Daoy (cell line): ENCODE measurements around the gene ZSWIM6. TPM values are rescaled to one million over a fixed set of nuclear protein-coding genes. Genes with fewer than 3 reads are reported as not detected.
A peak's percentile ranks its signal among the peaks of the same experiment; 100 is the strongest.

Experiments used
- DNase-seq: peaks from one replicate; pipeline ENCODE4 v3.0.0-alpha.2; 2015; ENCODE audit warnings: low read depth
- total RNA-seq: library from RNA; depleted of rRNA; stranded (reverse); fragments of >200 nt; shearing (Covaris generic); gene quantifications from 2 replicates; pipeline ENCODE4 v1.2.3, GENCODE V29; 2014

ZSWIM6 gene
- total RNA-seq, 1 experiment from 2014 or later: 3.6 TPM

DNA sequence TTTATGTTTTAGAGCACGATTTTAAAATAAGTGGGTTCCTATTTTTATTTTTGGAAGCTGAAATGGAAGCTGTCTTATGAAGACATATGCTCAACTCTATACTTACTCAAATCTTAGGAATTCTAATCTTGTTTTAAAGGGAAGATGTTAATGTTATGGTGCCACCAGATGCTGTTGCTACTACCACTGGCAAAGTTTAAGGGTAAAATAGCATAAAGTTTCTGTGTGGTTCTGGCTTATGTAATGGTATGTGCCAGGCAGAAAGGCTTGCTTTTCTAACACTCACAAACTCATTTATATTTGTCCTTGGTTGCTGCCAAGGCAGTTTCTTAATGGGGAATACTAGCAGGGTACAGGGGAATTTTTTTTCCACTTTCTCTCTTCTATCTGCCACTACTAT, 204.9 kb downstream of the ZSWIM6 start:
- no peak for DNase-seq

DNA sequence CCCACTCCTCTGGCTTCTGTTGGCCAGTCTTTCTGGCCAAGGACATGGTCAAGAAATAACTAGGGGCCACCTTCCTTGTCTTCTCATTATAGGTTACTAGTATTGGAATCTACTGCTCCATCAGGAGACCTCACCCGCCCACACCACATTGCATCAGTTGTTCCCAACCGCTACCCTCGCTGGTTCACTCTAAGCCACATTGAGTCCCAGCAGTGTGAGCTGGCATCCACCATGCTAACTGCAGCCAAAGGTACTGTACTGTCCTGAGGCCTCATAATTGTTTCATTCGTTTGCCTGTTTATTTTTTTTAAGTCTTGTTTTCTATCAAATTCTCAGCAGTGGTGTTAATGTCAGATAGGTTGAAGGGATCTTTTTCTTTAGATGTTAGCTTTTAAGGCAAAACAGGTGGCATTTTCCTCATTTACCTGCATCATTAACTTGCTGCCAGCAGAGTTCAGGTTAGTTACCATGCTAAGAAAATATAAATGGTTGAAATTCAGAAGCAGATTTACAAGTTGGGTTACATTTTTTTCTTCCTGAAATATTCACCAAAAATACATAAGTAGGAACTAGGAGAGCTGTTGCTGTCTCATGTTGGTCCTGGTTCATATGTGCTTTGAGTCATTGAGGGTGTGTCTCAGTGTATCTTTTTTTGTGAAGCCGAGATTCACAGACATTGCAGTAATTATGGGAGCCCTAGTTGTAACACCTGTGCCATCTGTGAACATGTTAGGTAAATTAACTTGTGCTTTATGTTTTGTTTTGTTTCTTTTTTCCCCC, 206.9 kb downstream of the ZSWIM6 start:
- DNase-seq: no peak

DNA sequence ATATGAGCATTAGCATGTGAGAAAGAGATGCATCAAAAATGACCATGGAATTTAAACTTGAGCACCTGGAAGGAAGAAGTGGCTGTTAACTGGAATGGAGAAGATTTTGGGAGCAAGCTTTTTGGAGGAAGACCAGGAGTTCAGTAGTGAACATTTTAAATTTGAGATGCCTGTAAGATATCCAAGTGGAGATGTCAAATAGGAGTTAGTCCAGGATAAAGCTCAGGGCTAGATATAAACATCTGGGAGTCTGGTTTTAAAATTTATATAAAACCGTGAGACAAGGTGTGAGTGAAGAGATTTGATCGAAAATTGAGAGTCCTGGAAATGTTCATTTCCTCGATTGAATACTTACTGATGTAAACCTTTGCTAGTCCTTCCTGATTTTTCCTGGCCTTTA, 217.5 kb downstream of the ZSWIM6 start:
- DNase-seq: no peak

DNA sequence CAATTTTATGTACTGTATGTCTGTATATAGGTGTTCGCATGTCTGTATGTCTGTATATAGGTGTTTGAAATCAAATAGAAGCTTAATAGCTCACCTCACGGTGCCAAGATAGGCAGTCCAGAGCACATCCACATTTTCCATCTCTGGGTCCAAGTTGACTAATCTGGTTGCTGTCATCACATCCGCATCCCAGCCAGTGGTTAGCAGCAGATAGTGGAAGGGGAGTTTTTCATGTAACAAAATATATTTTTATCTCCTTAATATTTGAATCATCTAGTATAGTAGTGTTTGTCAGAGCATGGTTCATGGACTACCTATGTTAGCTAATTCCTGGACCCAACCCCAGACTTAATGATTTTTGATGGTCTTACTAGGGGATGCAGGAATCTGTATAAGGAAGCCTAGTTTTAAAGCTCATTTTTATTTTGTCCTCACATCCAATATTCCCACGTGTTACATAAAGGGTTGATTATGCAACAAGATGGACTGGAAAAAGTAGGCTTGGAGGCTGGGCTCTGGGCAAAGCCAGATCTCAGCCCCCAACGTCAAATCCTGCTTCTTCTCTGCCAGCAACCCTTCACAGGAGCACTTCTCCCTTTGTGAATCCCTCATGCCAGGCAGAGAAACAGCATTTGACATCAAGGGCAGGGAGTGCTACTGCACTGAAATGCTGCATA, 219.7 kb downstream of the ZSWIM6 start:
- no peak for DNase-seq

GRCh38 chr5:61559146-61559545, 227.1 kb downstream of the ZSWIM6 start:
- no peak for DNase-seq

GRCh38 chr5:61559722-61560121, 227.7 kb downstream of the ZSWIM6 start:
- DNase-seq: no peak

GRCh38 chr5:61563401-61563800, 231.3 kb downstream of the ZSWIM6 start:
- DNase-seq: peak; percentile 34

- no peak for DNase-seq
Observed at GRCh38 chr5:61567337-61567736, 235.3 kb downstream of the ZSWIM6 start.

- DNase-seq: no peak
Observed at GRCh38 chr5:61569353-61569752, 237.3 kb downstream of the ZSWIM6 start.

DNA sequence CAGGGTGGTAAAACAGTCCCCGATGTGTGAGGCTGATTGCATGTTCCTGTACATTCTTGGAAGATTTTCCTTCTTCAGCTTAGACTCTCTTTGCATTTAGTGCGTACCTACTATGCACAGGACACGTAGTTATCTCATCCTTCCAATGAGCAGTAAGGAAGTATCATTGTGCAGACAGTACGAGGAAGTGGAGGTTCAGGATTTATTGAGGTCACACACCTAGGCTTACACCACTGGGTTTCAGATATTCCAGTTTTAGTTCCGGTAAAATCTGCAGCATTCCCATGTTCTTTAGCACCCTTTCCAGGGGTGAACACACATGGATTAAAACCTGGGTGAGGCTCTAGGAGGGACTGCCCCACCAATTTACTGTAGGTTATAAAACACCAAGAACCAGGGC, 238.7 kb downstream of the ZSWIM6 start:
- no peak for DNase-seq

- DNase-seq: no peak
Observed at GRCh38 chr5:61572959-61573358, 240.9 kb downstream of the ZSWIM6 start.

- peak; percentile 70 for DNase-seq
Observed at GRCh38 chr5:61575103-61575502, 243.0 kb downstream of the ZSWIM6 start.

DNA sequence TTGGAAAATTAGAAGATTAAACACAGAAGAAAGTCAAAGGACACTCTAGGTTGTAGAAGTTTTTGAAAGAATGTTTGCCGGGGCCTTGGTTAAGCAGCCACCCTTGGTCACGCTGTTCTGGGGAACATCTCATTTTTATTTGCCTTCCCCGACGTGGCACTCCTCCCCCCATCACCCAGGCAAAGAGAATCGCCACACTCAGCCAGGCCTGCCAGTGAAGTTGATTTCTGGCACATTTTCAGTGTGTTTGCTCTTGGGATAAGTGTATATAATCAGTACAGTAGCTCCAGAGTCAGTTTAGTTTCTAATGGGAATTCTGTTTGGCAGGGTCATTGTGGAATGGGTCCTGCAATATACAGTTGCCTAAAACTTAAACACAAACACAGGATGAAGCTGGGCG, 243.5 kb downstream of the ZSWIM6 start:
- DNase-seq: no peak

DNA sequence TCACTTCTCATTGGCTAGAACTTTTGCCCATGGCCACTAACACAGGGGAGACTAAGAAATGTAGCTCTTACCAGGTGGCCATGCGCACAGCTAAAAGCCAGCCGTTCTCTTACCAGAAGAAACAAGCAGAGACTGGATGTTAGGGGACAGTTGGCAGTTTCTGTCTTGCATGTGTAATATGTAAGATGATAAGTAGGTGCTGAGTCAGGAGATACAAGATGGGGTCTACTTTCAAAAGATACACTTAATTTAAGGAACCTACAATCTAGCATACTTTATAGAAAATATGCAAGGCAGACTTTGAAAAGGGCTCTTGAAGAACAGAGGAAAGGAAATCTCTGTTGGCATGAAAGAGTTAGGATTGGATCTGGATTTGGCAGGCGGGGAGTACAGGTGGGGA, 244.5 kb downstream of the ZSWIM6 start:
- DNase-seq: no peak

- DNase-seq: no peak
Observed at GRCh38 chr5:61578858-61579503, 246.9 kb downstream of the ZSWIM6 start.

DNA sequence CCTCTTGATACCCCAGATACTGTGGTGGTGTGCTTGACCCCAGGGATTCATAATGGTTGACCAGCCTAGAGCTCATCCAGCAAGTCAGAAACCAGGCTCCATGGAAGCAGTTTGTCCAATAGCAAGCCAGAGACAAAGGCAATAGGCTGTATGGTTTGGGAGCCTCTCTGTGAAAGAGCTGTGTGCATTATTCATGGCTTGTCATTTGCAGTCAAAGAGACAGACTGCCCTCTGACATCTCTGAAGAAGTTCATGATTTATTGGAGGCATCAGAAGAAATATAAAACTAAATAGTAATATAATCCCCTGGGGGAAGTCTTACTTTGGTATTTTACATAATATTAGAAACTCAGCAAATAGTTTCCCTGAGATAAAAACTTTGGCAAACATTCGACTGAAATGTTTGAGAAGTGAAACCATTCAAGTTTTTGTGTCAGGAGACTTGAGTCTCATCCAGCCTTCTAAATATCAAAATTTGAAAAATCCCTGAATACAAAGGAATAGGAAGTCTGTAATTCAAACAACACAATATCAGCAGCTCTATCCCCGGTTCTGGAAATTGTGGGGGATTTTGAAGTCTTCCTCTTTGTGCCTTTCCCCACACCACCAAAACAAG, 250.3 kb downstream of the ZSWIM6 start:
- DNase-seq: no peak

- no peak for DNase-seq
Observed at GRCh38 chr5:61582887-61583286, 250.8 kb downstream of the ZSWIM6 start.

DNA sequence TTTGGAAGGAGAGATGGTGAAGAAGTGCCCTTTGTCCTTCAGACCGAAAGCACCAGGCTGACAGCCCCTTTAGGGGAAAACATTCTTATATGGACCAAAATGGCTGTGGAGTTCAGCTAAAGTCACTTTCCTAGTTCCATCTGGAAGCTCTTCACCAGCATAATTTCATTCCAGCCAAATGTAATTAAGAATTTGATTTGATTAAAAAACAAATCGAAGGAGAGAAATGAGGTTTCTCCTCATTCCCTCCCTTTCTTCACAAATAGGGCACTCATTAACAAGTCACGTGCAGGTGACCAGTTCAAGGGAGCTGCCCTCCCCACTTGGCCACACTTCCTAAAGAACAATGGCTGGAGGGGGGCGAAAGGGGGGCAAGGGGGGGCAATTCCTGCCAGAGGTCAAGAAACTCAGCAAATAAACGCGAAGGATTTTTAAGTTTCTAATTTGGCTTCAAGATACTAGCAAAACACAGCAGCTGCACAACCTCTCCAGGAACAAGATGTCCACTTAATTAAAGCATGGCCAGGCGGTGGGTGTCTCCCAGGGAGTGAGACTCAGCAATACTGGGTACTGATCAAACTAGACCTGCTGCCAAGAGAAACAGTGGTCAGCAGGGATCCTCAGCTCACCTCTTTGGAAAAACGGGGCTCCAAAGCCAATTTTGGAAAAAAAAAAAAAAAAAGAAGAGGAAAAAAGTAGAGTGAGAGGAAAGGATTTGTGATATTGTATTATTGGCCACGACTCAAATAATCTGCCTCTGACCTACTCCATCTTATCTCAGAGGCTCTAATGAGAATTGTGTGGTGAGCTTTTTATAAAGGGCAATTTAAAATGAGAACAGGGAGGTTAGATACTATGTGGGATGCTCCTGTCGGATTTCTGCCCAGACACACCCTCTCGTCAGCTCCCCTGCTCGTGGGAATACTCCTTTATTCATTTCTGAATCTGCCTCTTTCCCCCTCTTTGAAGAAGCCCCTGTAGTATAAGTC, 254.3 kb downstream of the ZSWIM6 start:
- no peak for DNase-seq

DNA sequence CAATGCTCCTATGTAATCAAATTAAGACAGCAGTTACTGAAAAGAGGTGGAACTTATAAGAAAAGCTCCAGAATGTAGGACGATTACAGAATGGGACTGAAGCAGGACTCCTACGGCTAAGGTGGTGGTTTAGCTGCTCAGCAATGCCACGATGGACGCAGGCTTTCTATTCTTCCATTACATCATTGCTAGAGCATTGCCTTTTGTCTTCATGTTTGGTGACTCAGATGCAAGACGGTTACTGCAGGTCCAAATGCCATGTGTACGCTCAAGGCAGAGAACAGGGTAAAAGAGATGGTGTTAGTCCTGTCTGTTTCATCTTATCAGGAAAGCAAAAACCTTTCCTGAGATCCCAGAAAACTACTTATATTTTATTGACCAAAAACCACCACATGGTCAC, 255.1 kb downstream of the ZSWIM6 start:
- DNase-seq: peak; percentile 19

DNA sequence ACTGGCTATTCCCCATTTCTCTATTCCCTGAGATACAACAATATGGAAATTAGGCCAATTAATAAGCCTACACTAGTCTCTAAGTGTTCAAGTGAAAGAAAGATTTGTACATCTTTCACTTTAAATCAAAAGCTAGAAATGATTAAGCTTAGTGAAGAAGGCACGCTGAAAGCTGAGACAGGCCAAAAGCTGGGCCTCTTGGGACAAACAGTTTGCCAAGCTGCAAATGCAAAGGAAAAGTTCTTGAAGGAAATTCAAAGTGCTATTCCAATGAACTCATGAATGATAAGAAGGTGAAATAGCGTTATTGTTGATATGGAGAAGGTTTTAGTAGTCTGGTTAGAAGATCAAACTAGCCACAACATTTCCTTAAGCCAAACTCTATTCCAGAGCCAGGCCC, 256.2 kb downstream of the ZSWIM6 start:
- no peak for DNase-seq

DNA sequence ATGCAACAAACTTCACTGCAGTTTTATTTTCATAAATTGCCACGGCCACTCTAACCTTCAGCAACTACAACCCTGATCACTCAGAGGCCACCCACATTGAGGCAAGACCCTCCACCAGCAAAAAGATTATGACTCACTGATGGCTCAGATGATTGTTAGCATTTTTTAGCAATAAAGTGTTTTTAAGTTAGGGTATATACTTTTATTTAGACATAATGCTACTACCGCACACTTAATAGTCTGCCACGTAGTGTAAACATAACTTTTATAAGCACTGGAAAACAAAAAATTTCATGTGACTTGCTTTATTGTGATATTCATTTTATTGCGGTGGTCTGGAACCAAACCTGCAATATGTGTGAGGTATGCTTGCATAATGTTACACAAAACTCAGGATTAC, 257.9 kb downstream of the ZSWIM6 start:
- no peak for DNase-seq
